HepG2 (cell line): ENCODE measurements around the gene GAPDH. TPM values are rescaled to one million over a fixed set of nuclear protein-coding genes. Genes with fewer than 3 reads are reported as not detected.

ENCODE experiments used
- ADNP ChIP-seq: sonication (generic); formaldehyde crosslinking; IDR thresholded peaks from 2 replicates; pipeline ENCODE4 v1.4.0; 2020; ENCODE audit warnings: missing genetic modification reagents
- ATAD3A ChIP-seq: sonication (generic); formaldehyde crosslinking; IDR thresholded peaks from 2 replicates; pipeline ENCODE4 v1.4.0; 2020; ENCODE audit warnings: missing genetic modification reagents
- ATM ChIP-seq: fragments of 450-650 bp; IDR thresholded peaks from 2 replicates; pipeline ENCODE4 v1.7.1; 2017; ENCODE audit warnings: mild to moderate bottlenecking, borderline replicate concordance
- DMAP1 ChIP-seq: IDR thresholded peaks from 2 replicates; pipeline ENCODE4 v1.6.1; 2016
- FOXC1 ChIP-seq: sonication (generic); formaldehyde crosslinking; IDR thresholded peaks from 2 replicates; pipeline ENCODE4 v1.8.0; 2022; ENCODE audit warnings: mild to moderate bottlenecking, missing genetic modification reagents, borderline replicate concordance
- FOXP1 ChIP-seq, 2 experiments: fragments of 450-650 bp in 1 of 2; IDR thresholded peaks; 2 replicates each; pipeline ENCODE4 v1.6.1; 2017 to 2018; ENCODE audit warnings: antibody characterized with exemption in 1 of 2
- HNF4G ChIP-seq, 2 experiments: sonication (generic) in 1 of 2; formaldehyde crosslinking in 1 of 2; IDR thresholded peaks; 2 replicates each; pipeline versions ENCODE4 v1.4.0 to v1.6.1; 2011 to 2020; ENCODE audit warnings: borderline replicate concordance in 2 of 2, low read depth in 2 of 2, mild to moderate bottlenecking in 2 of 2, low read length in 1 of 2, missing genetic modification reagents in 1 of 2, moderate library complexity in 1 of 2
- MTA1 ChIP-seq: sonication (generic); formaldehyde crosslinking; IDR thresholded peaks from 2 replicates; pipeline ENCODE4 v1.4.0; 2020; ENCODE audit warnings: missing genetic modification reagents, mild to moderate bottlenecking, borderline replicate concordance
- RFX3 ChIP-seq: IDR thresholded peaks from 2 replicates; pipeline ENCODE4 v1.6.1; 2016; ENCODE audit warnings: missing biosample characterization, missing genetic modification reagents
- RXRB ChIP-seq: IDR thresholded peaks from 2 replicates; pipeline ENCODE4 v1.6.1; 2016; ENCODE audit warnings: borderline replicate concordance, missing genetic modification reagents, missing compliant biosample characterization
- SALL1 ChIP-seq: sonication (generic); formaldehyde crosslinking; IDR thresholded peaks from 2 replicates; pipeline ENCODE4 v1.8.0; 2022; ENCODE audit warnings: mild to moderate bottlenecking, missing genetic modification reagents
- SMYD3 ChIP-seq: sonication (generic); formaldehyde crosslinking; IDR thresholded peaks from 2 replicates; pipeline ENCODE4 v1.8.1; 2023; ENCODE audit warnings: mild to moderate bottlenecking, missing genetic modification reagents
- YY1 ChIP-seq: IDR thresholded peaks from 2 replicates; pipeline ENCODE4 v1.6.1; 2011; ENCODE audit warnings: low read length, low read depth, moderate library complexity, mild to moderate bottlenecking; ENCODE audit not compliant: insufficient read depth, insufficient replicate concordance
- ZBTB7B ChIP-seq: sonication (generic); formaldehyde crosslinking; IDR thresholded peaks from 2 replicates; pipeline ENCODE4 v1.4.0; 2020; ENCODE audit warnings: missing genetic modification reagents
- ZKSCAN1 ChIP-seq: fragments of 150-350 bp; IDR thresholded peaks from 2 replicates; pipeline ENCODE4 v1.6.1; 2014; ENCODE audit warnings: low read length
- ZNF296 ChIP-seq: sonication (generic); formaldehyde crosslinking; conservative IDR thresholded peaks from 2 replicates; pipeline ENCODE4 v1.5.0; 2020; ENCODE audit warnings: mild to moderate bottlenecking, missing genetic modification reagents
- ZNF367 ChIP-seq: sonication (generic); formaldehyde crosslinking; IDR thresholded peaks from 2 replicates; pipeline ENCODE4 v1.4.0; 2020; ENCODE audit warnings: missing genetic modification reagents, borderline replicate concordance
- ZNF598 ChIP-seq: sonication (generic); formaldehyde crosslinking; IDR thresholded peaks from 2 replicates; pipeline ENCODE4 v1.5.1; 2020; ENCODE audit warnings: mild to moderate bottlenecking, missing genetic modification reagents, borderline replicate concordance
- ZNF615 ChIP-seq: sonication (generic); formaldehyde crosslinking; IDR thresholded peaks from 2 replicates; pipeline ENCODE4 v1.5.0; 2020; ENCODE audit warnings: mild to moderate bottlenecking, missing genetic modification reagents, borderline replicate concordance
- ZNF616 ChIP-seq: sonication (generic); formaldehyde crosslinking; IDR thresholded peaks from 2 replicates; pipeline ENCODE4 v1.5.0; 2020; ENCODE audit warnings: low read depth, mild to moderate bottlenecking, missing genetic modification reagents
- ZNF850 ChIP-seq: sonication (generic); formaldehyde crosslinking; conservative IDR thresholded peaks from 2 replicates; pipeline ENCODE4 v1.9.0; 2021; ENCODE audit warnings: mild to moderate bottlenecking, missing genetic modification reagents
- polyA plus RNA-seq, 8 experiments: library from polyadenylated mRNA; depleted of rRNA in 3 of 8; stranded (reverse) in 7 of 8; unstranded in 1 of 8; fragments of >200 nt; fragmentation: Illumina TruSeq in 4 of 8; extraction: Trizol in 4 of 8; gene quantifications; 2 replicates each; pipeline versions ENCODE4 v1.2.1 to v1.2.3, GENCODE V29; 2011 to 2016; ENCODE audit warnings: low read depth in 4 of 8, missing spikeins in 1 of 8, mixed read lengths in 1 of 8; ENCODE audit not compliant: insufficient read depth in 1 of 8
- total RNA-seq, 5 experiments: library from RNA; depleted of rRNA; stranded (reverse); fragments of >200 nt; fragmentation: Illumina TruSeq; extraction: Trizol; gene quantifications; 2 replicates each; pipeline ENCODE4 v1.2.3, GENCODE V29; 2016; ENCODE audit warnings: low read depth in 1 of 5
- TF ChIP-seq, protein P1 (sequence below): sonication (generic); formaldehyde crosslinking; IDR thresholded peaks from 2 replicates; pipeline ENCODE4 v1.8.1; 2022; ENCODE audit warnings: low read depth, mild to moderate bottlenecking, missing genetic modification reagents
- TF ChIP-seq, protein P2 (sequence below): sonication (generic); formaldehyde crosslinking; IDR thresholded peaks from 2 replicates; pipeline ENCODE4 v1.4.0; 2020; ENCODE audit warnings: mild to moderate bottlenecking, missing genetic modification reagents
- TF ChIP-seq, protein P3 (sequence below): sonication (generic); formaldehyde crosslinking; IDR thresholded peaks from 2 replicates; pipeline ENCODE4 v1.5.0; 2020; ENCODE audit warnings: missing genetic modification reagents, mild to moderate bottlenecking, borderline replicate concordance
- TF ChIP-seq, protein P4 (sequence below): sonication (generic); IDR thresholded peaks from 2 replicates; pipeline ENCODE4 v1.6.1; 2016; ENCODE audit warnings: low read depth, borderline replicate concordance

GAPDH gene
- total and polyA plus RNA-seq, 2 of the 13 experiments (the other 11 are each of a cell fraction or from before 2014, with no cell fraction given): 3,038 to 12,722 TPM

DNA sequence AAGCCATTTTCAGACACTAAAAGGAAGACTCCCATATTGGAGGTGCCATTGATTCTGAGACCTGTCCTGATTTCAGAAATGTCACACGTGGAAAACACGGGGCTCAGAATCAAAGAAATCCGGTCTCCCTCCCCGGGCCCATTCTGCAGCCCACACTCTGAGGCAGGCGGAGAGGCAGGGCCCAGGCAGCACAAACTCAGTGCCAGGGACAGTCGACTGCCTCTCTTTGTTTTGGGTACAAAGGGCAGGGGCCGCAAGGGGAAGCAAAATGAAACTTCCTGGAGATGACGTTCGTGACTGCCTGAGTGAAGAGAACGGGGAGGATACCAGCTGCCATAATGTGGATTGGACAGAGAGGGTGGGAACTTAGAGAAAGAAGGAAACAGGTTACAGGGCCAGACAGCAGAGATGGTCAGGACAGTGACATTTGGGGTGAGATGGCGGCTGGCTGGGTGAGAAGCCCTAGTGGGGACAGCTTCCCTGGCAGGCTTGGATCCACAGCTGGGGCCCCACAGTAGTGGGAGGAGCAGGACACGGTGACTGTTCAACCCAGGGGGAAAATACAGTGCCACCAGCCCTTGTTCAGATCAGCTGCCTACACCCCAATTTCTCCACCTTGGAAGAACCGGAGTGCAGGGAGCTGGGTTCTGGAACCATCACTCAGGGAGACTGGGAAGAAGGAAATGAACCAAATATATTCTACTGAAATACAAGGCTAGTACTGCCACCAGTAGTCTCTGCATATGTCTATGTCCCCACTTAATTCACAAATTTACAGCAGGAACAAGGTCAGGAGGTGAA is 8.1 kb downstream of the GAPDH start (continued):
- TF ChIP-seq SALL1: peak; percentile 82
- no peak for TF ChIP-seq MTA1
- no peak for TF ChIP-seq ZNF296 (CRISPR knock-in tag)
- TF ChIP-seq DMAP1 (CRISPR knock-in tag): peak; percentile 65; the same call in 1 of the 2 replicates
- TF ChIP-seq ZNF615 (CRISPR knock-in tag): no peak
- TF ChIP-seq ZNF367 (CRISPR knock-in tag): no peak
- TF ChIP-seq, protein P1, sequence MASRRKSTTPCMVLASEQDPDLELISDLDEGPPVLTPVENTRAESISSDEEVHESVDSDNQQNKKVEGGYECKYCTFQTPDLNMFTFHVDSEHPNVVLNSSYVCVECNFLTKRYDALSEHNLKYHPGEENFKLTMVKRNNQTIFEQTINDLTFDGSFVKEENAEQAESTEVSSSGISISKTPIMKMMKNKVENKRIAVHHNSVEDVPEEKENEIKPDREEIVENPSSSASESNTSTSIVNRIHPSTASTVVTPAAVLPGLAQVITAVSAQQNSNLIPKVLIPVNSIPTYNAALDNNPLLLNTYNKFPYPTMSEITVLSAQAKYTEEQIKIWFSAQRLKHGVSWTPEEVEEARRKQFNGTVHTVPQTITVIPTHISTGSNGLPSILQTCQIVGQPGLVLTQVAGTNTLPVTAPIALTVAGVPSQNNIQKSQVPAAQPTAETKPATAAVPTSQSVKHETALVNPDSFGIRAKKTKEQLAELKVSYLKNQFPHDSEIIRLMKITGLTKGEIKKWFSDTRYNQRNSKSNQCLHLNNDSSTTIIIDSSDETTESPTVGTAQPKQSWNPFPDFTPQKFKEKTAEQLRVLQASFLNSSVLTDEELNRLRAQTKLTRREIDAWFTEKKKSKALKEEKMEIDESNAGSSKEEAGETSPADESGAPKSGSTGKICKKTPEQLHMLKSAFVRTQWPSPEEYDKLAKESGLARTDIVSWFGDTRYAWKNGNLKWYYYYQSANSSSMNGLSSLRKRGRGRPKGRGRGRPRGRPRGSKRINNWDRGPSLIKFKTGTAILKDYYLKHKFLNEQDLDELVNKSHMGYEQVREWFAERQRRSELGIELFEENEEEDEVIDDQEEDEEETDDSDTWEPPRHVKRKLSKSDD (CRISPR knock-in tag): no peak
- no peak for TF ChIP-seq ZNF850 (CRISPR knock-in tag)
- TF ChIP-seq, protein P2, sequence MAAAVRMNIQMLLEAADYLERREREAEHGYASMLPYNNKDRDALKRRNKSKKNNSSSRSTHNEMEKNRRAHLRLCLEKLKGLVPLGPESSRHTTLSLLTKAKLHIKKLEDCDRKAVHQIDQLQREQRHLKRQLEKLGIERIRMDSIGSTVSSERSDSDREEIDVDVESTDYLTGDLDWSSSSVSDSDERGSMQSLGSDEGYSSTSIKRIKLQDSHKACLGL (CRISPR knock-in tag): 0 out of 2 replicates have a peak, but pooled peaks have one; percentile 37
- TF ChIP-seq ADNP (CRISPR knock-in tag): no peak
- TF ChIP-seq FOXP1 (IDR thresholded peaks at IDR 0.05): no peak
- peak; percentile 48; the same call in 1 of the 2 replicates for TF ChIP-seq FOXP1 (CRISPR knock-in tag; IDR thresholded peaks at IDR 0.05)
- peak; percentile 75 for TF ChIP-seq ZNF598 (CRISPR knock-in tag)
- TF ChIP-seq ATAD3A (CRISPR knock-in tag): no peak
- peak; percentile 96 for TF ChIP-seq HNF4G (IDR thresholded peaks at IDR 0.05; ENCODE audit: borderline replicate concordance, low read depth, low read length)
- TF ChIP-seq HNF4G (CRISPR knock-in tag; IDR thresholded peaks at IDR 0.05; ENCODE audit: borderline replicate concordance, low read depth): peak; percentile 98
- TF ChIP-seq ZBTB7B: 0 out of 2 replicates have a peak, but pooled peaks have one; percentile 42
- TF ChIP-seq, protein P3, sequence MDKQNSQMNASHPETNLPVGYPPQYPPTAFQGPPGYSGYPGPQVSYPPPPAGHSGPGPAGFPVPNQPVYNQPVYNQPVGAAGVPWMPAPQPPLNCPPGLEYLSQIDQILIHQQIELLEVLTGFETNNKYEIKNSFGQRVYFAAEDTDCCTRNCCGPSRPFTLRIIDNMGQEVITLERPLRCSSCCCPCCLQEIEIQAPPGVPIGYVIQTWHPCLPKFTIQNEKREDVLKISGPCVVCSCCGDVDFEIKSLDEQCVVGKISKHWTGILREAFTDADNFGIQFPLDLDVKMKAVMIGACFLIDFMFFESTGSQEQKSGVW (CRISPR knock-in tag): no peak
- TF ChIP-seq RXRB (CRISPR knock-in tag): peak; percentile 79; the same call in 1 of the 2 replicates
- no peak for TF ChIP-seq ZNF616 (CRISPR knock-in tag)
- peak; percentile 46 for TF ChIP-seq YY1
- TF ChIP-seq, protein P4, sequence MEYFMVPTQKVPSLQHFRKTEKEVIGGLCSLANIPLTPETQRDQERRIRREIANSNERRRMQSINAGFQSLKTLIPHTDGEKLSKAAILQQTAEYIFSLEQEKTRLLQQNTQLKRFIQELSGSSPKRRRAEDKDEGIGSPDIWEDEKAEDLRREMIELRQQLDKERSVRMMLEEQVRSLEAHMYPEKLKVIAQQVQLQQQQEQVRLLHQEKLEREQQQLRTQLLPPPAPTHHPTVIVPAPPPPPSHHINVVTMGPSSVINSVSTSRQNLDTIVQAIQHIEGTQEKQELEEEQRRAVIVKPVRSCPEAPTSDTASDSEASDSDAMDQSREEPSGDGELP: peak; percentile 80; the same call in 1 of the 2 replicates
- no peak for TF ChIP-seq RFX3 (CRISPR knock-in tag)
- peak; percentile 22; the same call in 1 of the 2 replicates for TF ChIP-seq FOXC1 (CRISPR knock-in tag)
- TF ChIP-seq ZKSCAN1: no peak
- no peak for TF ChIP-seq ATM
- peak; percentile 64; the same call in 1 of the 2 replicates for TF ChIP-seq SMYD3 (CRISPR knock-in tag)
